Heart left ventricle (tissue), 16 donors: ENCODE results near the gene DOK1. TPM values are rescaled to one million over a fixed set of nuclear protein-coding genes. Genes with fewer than 3 reads are reported as not detected.

Experiments
- ATAC-seq, 4 donors: fragments of 200-7000 bp; cut with Tn5 transposase; one replicate each; pipeline ENCODE4 v1.9.1; 2020 to 2022; ENCODE audit warnings: moderate library complexity in 4 of 4, mild to moderate bottlenecking in 3 of 4, moderate number of reproducible peaks in 1 of 4
- DNase-seq, 5 donors: peaks; one replicate each; pipeline ENCODE4 v3.0.0-alpha.2; 2020
- H3K27ac ChIP-seq, 12 donors: fragments of 200-600 bp; sonication (generic) in 4 of 12; one replicate each; pipeline versions ENCODE4 v1.5.0 to v1.8.0; 2016 to 2022; ENCODE audit warnings: mild to moderate bottlenecking in 2 of 12
- H3K27me3 ChIP-seq, 9 donors: fragments of 200-600 bp; sonication (generic) in 2 of 9; one replicate each; pipeline versions ENCODE4 v1.5.1 to v1.8.0; 2016 to 2022; ENCODE audit warnings: mild to moderate bottlenecking in 3 of 9
- H3K36me3 ChIP-seq, 9 donors: fragments of 200-600 bp; sonication (generic) in 2 of 9; one replicate each; pipeline versions ENCODE4 v1.5.0 to v1.8.0; 2018 to 2022; ENCODE audit warnings: mild to moderate bottlenecking in 2 of 9
- H3K4me1 ChIP-seq, 12 donors: fragments of 200-600 bp; sonication (generic) in 4 of 12; one replicate each; pipeline versions ENCODE4 v1.5.0 to v1.8.0; 2016 to 2022; ENCODE audit warnings: mild to moderate bottlenecking in 3 of 12
- H3K4me3 ChIP-seq, 12 donors: fragments of 200-600 bp; sonication (generic) in 4 of 12; one replicate each; pipeline versions ENCODE4 v1.5.0 to v1.8.0; 2017 to 2022; ENCODE audit warnings: mild to moderate bottlenecking in 9 of 12, moderate library complexity in 4 of 12
- H3K9me3 ChIP-seq, 12 donors: fragments of 200-600 bp; sonication (generic) in 4 of 12; one replicate each; pipeline versions ENCODE4 v1.5.0 to v1.8.0; 2016 to 2022; ENCODE audit warnings: mild to moderate bottlenecking in 1 of 12
- CTCF ChIP-seq, 12 donors: fragments of 200-600 bp; sonication (generic) in 4 of 12; IDR thresholded peaks; one replicate each; pipeline versions ENCODE4 v1.5.0 to v1.8.0; 2018 to 2022; ENCODE audit warnings: antibody characterized with exemption in 12 of 12, mild to moderate bottlenecking in 5 of 12
- POLR2A ChIP-seq, 2 donors: fragments of 450-650 bp; IDR thresholded peaks; one replicate each; pipeline ENCODE4 v1.6.1; 2017; ENCODE audit warnings: antibody characterized with exemption in 2 of 2, mild to moderate bottlenecking in 2 of 2, moderate library complexity in 2 of 2
- WGBS, 4 donors: extraction: QIAGEN DNeasy Blood & Tissue Kit in 2 of 4; methylation state at CpG; one replicate each; pipeline versions ENCODE4 v1.1.5 to v1.1.7; 2013 to 2018; 5-methylcytosine and 5-hydroxymethylcytosine counted together
- intact Hi-C, 10 donors: fragments of 100-400 bp; cut with DNase I; formaldehyde crosslinking; loops; one replicate each; pipeline versions ENCODE4 v1.11.1 to v1.14.2; 2022
- polyA plus RNA-seq, 2 donors: library from polyadenylated mRNA; stranded (reverse); fragments of 200-250 nt; gene quantifications; one replicate each; pipeline ENCODE4 v1.2.3, GENCODE V29; 2013
- total RNA-seq, 9 donors: library from RNA; depleted of rRNA in 2 of 9; stranded (reverse); fragments of >200 nt in 2 of 9; fragmentation: NEBNext Ultra II Directional in 3 of 9; extraction: Animal tissue kit (Norgen Biotek cat#: 25700) in 3 of 9; gene quantifications; one replicate each; pipeline versions ENCODE4 v1.1.0 to v1.2.4, GENCODE V29; 2016 to 2023
- donor health status: ischemic (EF 13 %, LVEDD 7.1; RV severe dilation, severe dysfunction).
- donor health status: healthy with polysubstance abuse.
- donor health status: DM: no; HTN: yes; CAD: no.
- donor health status: DM: no; HTN: no; CAD: no.
- donor health status: ischemic (EF 25% LVEDD 6.9; RV normal size, moderate dysfunction).
- donor health status: ischemic (EF 25% LVEDD 5.7; RV mildly dilated, moderate dysfunction).
- donor health status: healthy.
- donor health status: DM: yes; HTN: yes; CAD: no.
- donor health status: ischemic (EF 35%, LVEDD 5.7; RV mildly dilated, moderate dysfunction).
- donor health status: nonischemic (EF 11% LVEDD 7.7; RV severe dilation, severe dysfunction).
- donor health status: DM: yes; HTN: yes; CAD: no.
- donor health status: PGD.
- donor health status: ischemic (EF 29% LVEDD 5.4; RV normal size, mild dysfunction).
- donor health status: nonischemic (EF 23%, LVEDD 6.1; RV moderate dilation, normal function).

The DOK1 gene
- total and polyA plus RNA-seq, 11 donors: 2.4 to 11.6 (median 4.8) TPM

GRCh38 chr2:74511104-74511989, 43.2 kb upstream of the DOK1 start:
- Histone ChIP-seq H3K27ac (no peak overlapping the region), H3K4me1 (peaks cover 4 to 44% (median 30%) of the 10 kb centered on the region in 12 donors), H3K27me3 (peaks cover 42 to 79% (median 62%) of the 10 kb centered on the region in 9 donors), H3K36me3 (peaks cover 0 to under 1% (median 0%) of the 10 kb centered on the region in 9 donors), H3K4me3 (no peak overlapping the region), H3K9me3 (no peaks in the 10 kb centered on the region)
- TF ChIP-seq CTCF (IDR thresholded peaks at IDR 0.05) (no peak), POLR2A (IDR thresholded peaks at IDR 0.05) (no peak)
- 33 to 51% (median 34%) methylated on average over 11 of the region's 11 CpGs for WGBS, 4 donors
- DNase-seq: no peak
- intact Hi-C loops: no loop called here
- no peak for ATAC-seq

- peak in 1 of 5 donors; percentile 7 for DNase-seq
- WGBS, 4 donors: 4 to 11% (median 6%) methylated on average over 9 to 36 of the region's 36 CpGs
- no peak overlapping the region for H3K27ac ChIP-seq
- no peak for ATAC-seq
- no peaks in the 10 kb centered on the region for H3K9me3 ChIP-seq
- TF ChIP-seq POLR2A (IDR thresholded peaks at IDR 0.05) (no peak), CTCF (IDR thresholded peaks at IDR 0.05) (no peak)
- peaks cover 0 to 44% (median 26%) of the 10 kb centered on the region in 12 donors for H3K4me1 ChIP-seq
- H3K4me3 ChIP-seq: no peak overlapping the region
- H3K36me3 ChIP-seq: no peaks in the 10 kb centered on the region
- H3K27me3 ChIP-seq: peaks cover 55 to 91% (median 79%) of the 10 kb centered on the region in 9 donors
- intact Hi-C loops: no loop called here
Observed at GRCh38 chr2:74512744-74513604, 41.5 kb upstream of the DOK1 start.

- H3K4me3 ChIP-seq: peak overlapping the region in 3 of 12 donors; percentile 4 to 39 (median 16)
- no peaks in the 10 kb centered on the region for H3K36me3 ChIP-seq
- H3K9me3 ChIP-seq: no peaks in the 10 kb centered on the region
- intact Hi-C loops: no loop called here
- 4 to 7% (median 6%) methylated on average over 41 to 52 of the region's 52 CpGs for WGBS, 4 donors
- no peak for TF ChIP-seq POLR2A (IDR thresholded peaks at IDR 0.05)
- no peak for TF ChIP-seq CTCF (IDR thresholded peaks at IDR 0.05)
- H3K27me3 ChIP-seq: peaks cover 60 to 97% (median 86%) of the 10 kb centered on the region in 9 donors
- DNase-seq: peak in 1 of 5 donors; percentile 5
- ATAC-seq: no peak
- peaks cover 0 to 38% (median 22%) of the 10 kb centered on the region in 12 donors for H3K4me1 ChIP-seq
- no peak overlapping the region for H3K27ac ChIP-seq
Observed at GRCh38 chr2:74513605-74514367, 40.7 kb upstream of the DOK1 start.
